PC-3 (cell line): ENCODE results near the gene LOX. TPM values are rescaled to one million over a fixed set of nuclear protein-coding genes. Genes with fewer than 3 reads are reported as not detected.

Experiments used
- ATAC-seq: fragments of 200-7000 bp; cut with Tn5 transposase; 2 replicates; pipeline ENCODE4 v1.9.1; 2020; ENCODE audit warnings: mild to moderate bottlenecking, moderate library complexity
- BruUV-seq: library from RNA; stranded (reverse); fragments of 400-500 nt; replicated peaks from 2 replicates; lab custom pipeline; 2021; lab: Mats Ljungman, UMichigan
- CTCF ChIA-PET: fragments of 300-600 bp; sonication (Branson Sonifier 250); formaldehyde crosslinking; loops from one replicate; lab custom pipeline; 2022; ENCODE audit warnings: antibody characterized with exemption; lab: Charles Lee
- POLR2A ChIA-PET: fragments of 300-600 bp; sonication (Branson Sonifier 250); formaldehyde crosslinking; loops from one replicate; lab custom pipeline; 2022; ENCODE audit warnings: antibody characterized with exemption; ENCODE audit not compliant: unreplicated experiment; lab: Charles Lee
- DNase-seq: peaks from one replicate; pipeline ENCODE4 v3.0.0-alpha.2; 2015
- H2AFZ ChIP-seq: fragments of 300-600 bp; sonication (generic); 2 replicates; pipeline ENCODE4 v1.6.0; 2016; ENCODE audit warnings: antibody characterized with exemption, low read length
- H3F3A ChIP-seq: fragments of 300-600 bp; sonication (generic); one replicate; pipeline ENCODE4 v1.6.0; 2017; ENCODE audit warnings: antibody characterized with exemption, low read length, control low read depth, mild to moderate bottlenecking; ENCODE audit not compliant: unreplicated experiment
- H3K27ac ChIP-seq: fragments of 300-600 bp; sonication (generic); 2 replicates; pipeline ENCODE4 v1.5.1; 2016; ENCODE audit warnings: mild to moderate bottlenecking, low read length
- H3K27me3 ChIP-seq: fragments of 300-600 bp; sonication (generic); 2 replicates; pipeline ENCODE4 v1.6.1; 2016; ENCODE audit warnings: low read length, mixed read lengths
- H3K36me3 ChIP-seq: fragments of 300-600 bp; sonication (generic); 2 replicates; pipeline ENCODE4 v1.6.1; 2016; ENCODE audit warnings: low read depth, mixed run types, low read length, mixed read lengths
- H3K4me1 ChIP-seq: fragments of 300-600 bp; sonication (generic); 2 replicates; pipeline ENCODE4 v1.5.1; 2016; ENCODE audit warnings: low read length; ENCODE audit not compliant: insufficient read depth
- H3K4me2 ChIP-seq: fragments of 300-600 bp; sonication (generic); 2 replicates; pipeline ENCODE4 v1.6.0; 2016; ENCODE audit warnings: low read length
- H3K4me3 ChIP-seq: fragments of 300-600 bp; sonication (generic); 2 replicates; pipeline ENCODE4 v1.5.1; 2016; ENCODE audit warnings: mild to moderate bottlenecking, low read length, mixed read lengths
- H3K79me2 ChIP-seq: fragments of 300-600 bp; sonication (generic); 2 replicates; pipeline ENCODE4 v1.6.1; 2017; ENCODE audit warnings: low read length, mixed read lengths
- H3K9ac ChIP-seq: fragments of 300-600 bp; sonication (generic); 2 replicates; pipeline ENCODE4 v1.6.0; 2016; ENCODE audit warnings: mild to moderate bottlenecking, low read length
- H3K9me2 ChIP-seq: fragments of 300-600 bp; sonication (generic); replicated peaks from 2 replicates; pipeline ENCODE4 v1.6.1; 2016; ENCODE audit warnings: mixed run types, low read length, mixed read lengths
- H3K9me3 ChIP-seq: fragments of 300-600 bp; sonication (generic); 2 replicates; pipeline ENCODE4 v1.6.1; 2016; ENCODE audit warnings: low read length, mixed read lengths
- H4K20me1 ChIP-seq: fragments of 300-600 bp; sonication (generic); 2 replicates; pipeline ENCODE4 v1.6.1; 2016; ENCODE audit warnings: low read length, mixed read lengths
- EZH2 ChIP-seq: fragments of 300-600 bp; sonication (generic); IDR thresholded peaks from one replicate; pipeline ENCODE4 v1.6.1; 2017; ENCODE audit warnings: antibody characterized with exemption, mild to moderate bottlenecking, low read length; ENCODE audit not compliant: unreplicated experiment
- EZH2phosphoT487 ChIP-seq: fragments of 300-600 bp; sonication (generic); IDR thresholded peaks from 2 replicates; pipeline ENCODE4 v1.6.1; 2018; ENCODE audit warnings: mild to moderate bottlenecking, antibody characterized with exemption, low read length, borderline replicate concordance
- intact Hi-C: fragments of 100-400 bp; cut with micrococcal nuclease; formaldehyde crosslinking; loops from 2 replicates; pipeline ENCODE4 v1.9.0; 2023
- total RNA-seq: library from RNA; depleted of rRNA; stranded (reverse); fragments of >200 nt; gene quantifications from 2 replicates; pipeline ENCODE4 v1.2.3, GENCODE V29; 2014
- TF ChIP-seq, protein P1 (sequence below): fragments of 300-600 bp; sonication (generic); conservative IDR thresholded peaks from 2 replicates; pipeline ENCODE4 v1.5.1; 2017; ENCODE audit warnings: antibody characterized with exemption, low read depth, mild to moderate bottlenecking, low read length

LOX gene
- total RNA-seq, 1 experiment from 2014 or later, result 0.18 TPM

DNA sequence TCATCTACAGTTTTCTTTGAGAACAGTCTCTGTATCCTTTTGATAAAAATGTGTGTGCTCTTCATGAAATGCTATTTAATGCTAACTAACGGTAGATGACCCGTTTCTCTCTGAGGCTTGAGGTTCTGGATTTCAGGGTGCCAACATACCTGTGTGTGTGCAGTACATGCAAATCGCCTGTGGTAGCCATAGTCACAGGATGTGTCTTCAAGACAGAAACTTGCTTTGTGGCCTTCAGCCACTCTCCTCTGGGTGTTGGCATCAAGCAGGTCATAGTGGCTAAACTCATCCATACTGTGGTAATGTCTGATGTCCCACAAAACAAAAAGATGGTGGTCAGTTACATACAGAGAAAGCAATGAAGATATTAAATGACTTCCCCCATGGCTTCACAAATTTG, 4.2 kb downstream of the LOX start:
- Histone ChIP-seq H3K4me2 (no peak overlapping the region), H3K79me2 (no peaks in the 10 kb centered on the region), H2AFZ (no peak overlapping the region), H3K9me2 (no peaks in the 10 kb centered on the region), H4K20me1 (no peaks in the 10 kb centered on the region), H3K27ac (no peak overlapping the region), H3K4me3 (no peak overlapping the region), H3F3A (no peaks in the 10 kb centered on the region), H3K4me1 (peaks cover 8% of the 10 kb centered on the region; the same call in 1 of the 2 replicates), H3K9me3 (no peaks in the 10 kb centered on the region), H3K36me3 (no peaks in the 10 kb centered on the region), H3K9ac (no peak overlapping the region), H3K27me3 (no peaks in the 10 kb centered on the region)
- TF ChIP-seq, protein P1, sequence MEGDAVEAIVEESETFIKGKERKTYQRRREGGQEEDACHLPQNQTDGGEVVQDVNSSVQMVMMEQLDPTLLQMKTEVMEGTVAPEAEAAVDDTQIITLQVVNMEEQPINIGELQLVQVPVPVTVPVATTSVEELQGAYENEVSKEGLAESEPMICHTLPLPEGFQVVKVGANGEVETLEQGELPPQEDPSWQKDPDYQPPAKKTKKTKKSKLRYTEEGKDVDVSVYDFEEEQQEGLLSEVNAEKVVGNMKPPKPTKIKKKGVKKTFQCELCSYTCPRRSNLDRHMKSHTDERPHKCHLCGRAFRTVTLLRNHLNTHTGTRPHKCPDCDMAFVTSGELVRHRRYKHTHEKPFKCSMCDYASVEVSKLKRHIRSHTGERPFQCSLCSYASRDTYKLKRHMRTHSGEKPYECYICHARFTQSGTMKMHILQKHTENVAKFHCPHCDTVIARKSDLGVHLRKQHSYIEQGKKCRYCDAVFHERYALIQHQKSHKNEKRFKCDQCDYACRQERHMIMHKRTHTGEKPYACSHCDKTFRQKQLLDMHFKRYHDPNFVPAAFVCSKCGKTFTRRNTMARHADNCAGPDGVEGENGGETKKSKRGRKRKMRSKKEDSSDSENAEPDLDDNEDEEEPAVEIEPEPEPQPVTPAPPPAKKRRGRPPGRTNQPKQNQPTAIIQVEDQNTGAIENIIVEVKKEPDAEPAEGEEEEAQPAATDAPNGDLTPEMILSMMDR, result no peak
- TF ChIP-seq EZH2phosphoT487, result no peak
- DNase-seq (no peak), ATAC-seq (no peak)
- POLR2A ChIA-PET, result no interaction called here
- CTCF ChIA-PET, result no interaction called here
- intact Hi-C loops, result no loop called here
- BruUV-seq, result no TSS peak

DNA sequence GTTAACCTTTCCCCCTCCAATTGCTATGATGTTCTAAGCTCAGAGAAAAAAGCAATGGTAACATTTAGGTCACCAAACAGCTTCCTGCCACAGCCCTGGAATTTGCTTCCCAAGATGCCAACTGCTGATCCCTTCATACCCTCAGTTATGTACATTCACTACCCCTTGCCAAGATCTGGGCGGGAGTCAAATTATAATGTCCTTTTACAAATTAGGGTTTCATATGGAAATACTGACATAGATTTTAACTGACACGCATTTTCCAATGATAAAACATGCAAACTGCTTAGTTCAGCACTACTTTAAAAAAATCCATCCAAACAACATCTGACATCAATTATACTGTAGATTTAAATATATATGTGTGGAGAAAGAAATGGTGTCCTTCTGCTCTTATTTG, 5.0 kb downstream of the LOX start:
- no peak overlapping the region for H3K4me3 ChIP-seq
- no peaks in the 10 kb centered on the region for H3K9me2 ChIP-seq
- H3K36me3 ChIP-seq, result no peaks in the 10 kb centered on the region
- no peaks in the 10 kb centered on the region for H3K79me2 ChIP-seq
- intact Hi-C loops, result no loop called here
- H3K4me2 ChIP-seq, result no peak overlapping the region
- no peaks in the 10 kb centered on the region for H3K27me3 ChIP-seq
- ATAC-seq (no peak), DNase-seq (no peak)
- ChIA-PET CTCF (no interaction called here), POLR2A (no interaction called here)
- H2AFZ ChIP-seq, result no peak overlapping the region
- H3K27ac ChIP-seq, result no peak overlapping the region
- H3K9ac ChIP-seq, result no peak overlapping the region
- H3K9me3 ChIP-seq, result no peaks in the 10 kb centered on the region
- BruUV-seq, result no TSS peak
- H3F3A ChIP-seq, result no peaks in the 10 kb centered on the region
- peaks cover 5% of the 10 kb centered on the region; the same call in 1 of the 2 replicates for H3K4me1 ChIP-seq
- TF ChIP-seq EZH2phosphoT487 (no peak), EZH2 (no peak)
- TF ChIP-seq, protein P1, result no peak
- H4K20me1 ChIP-seq, result no peaks in the 10 kb centered on the region

DNA sequence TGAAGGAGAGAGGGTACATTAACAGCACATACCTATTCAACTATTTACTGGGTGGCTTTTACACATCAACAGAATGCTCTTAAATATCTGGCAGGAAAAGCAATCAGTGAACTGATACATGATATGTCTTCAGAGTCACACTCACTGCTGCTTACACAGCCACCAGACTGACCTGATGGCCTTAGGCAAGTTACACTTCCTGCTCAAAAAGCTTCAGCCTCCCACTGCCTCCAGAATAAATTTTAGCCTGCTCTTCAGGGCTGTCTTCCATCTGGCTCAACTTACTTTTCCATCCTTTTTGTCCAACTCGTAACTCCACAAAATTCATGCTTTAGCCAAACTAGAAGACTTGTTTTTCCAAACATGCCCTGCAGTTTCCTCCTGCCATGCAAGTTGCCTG, 10.7 kb downstream of the LOX start:
- CTCF ChIA-PET, result no interaction called here
- ATAC-seq (peak; percentile 37; the same call in 1 of the 2 replicates), DNase-seq (peak; percentile 8)
- H3K9ac ChIP-seq, result no peak overlapping the region
- H3K4me2 ChIP-seq, result no peak overlapping the region
- POLR2A ChIA-PET, result no interaction called here
- no peaks in the 10 kb centered on the region for H4K20me1 ChIP-seq
- no peaks in the 10 kb centered on the region for H3K9me3 ChIP-seq
- no peaks in the 10 kb centered on the region for H3K9me2 ChIP-seq
- H3K27ac ChIP-seq, result no peak overlapping the region
- TF ChIP-seq, protein P1, result no peak
- no peak for TF ChIP-seq EZH2phosphoT487
- no peak for TF ChIP-seq EZH2
- intact Hi-C loops, result no loop called here
- H2AFZ ChIP-seq, result no peak overlapping the region
- H3F3A ChIP-seq, result no peaks in the 10 kb centered on the region
- no peaks in the 10 kb centered on the region for H3K27me3 ChIP-seq
- 0 out of 2 replicates have a peak, but pooled peaks cover 4% of the 10 kb centered on the region for H3K4me1 ChIP-seq
- no peaks in the 10 kb centered on the region for H3K36me3 ChIP-seq
- no peaks in the 10 kb centered on the region for H3K79me2 ChIP-seq
- no peak overlapping the region for H3K4me3 ChIP-seq
- no TSS peak for BruUV-seq
